ENCODE results near the gene CCDC32. TPM values are rescaled to one million over a fixed set of nuclear protein-coding genes. Genes with fewer than 3 reads are reported as not detected.
A peak's percentile ranks its signal among the peaks of the same experiment; 100 is the strongest.

Gene CCDC32
- total RNA-seq, 2 donors from 2014 or later = 7.6 to 21.0 TPM

DNA sequence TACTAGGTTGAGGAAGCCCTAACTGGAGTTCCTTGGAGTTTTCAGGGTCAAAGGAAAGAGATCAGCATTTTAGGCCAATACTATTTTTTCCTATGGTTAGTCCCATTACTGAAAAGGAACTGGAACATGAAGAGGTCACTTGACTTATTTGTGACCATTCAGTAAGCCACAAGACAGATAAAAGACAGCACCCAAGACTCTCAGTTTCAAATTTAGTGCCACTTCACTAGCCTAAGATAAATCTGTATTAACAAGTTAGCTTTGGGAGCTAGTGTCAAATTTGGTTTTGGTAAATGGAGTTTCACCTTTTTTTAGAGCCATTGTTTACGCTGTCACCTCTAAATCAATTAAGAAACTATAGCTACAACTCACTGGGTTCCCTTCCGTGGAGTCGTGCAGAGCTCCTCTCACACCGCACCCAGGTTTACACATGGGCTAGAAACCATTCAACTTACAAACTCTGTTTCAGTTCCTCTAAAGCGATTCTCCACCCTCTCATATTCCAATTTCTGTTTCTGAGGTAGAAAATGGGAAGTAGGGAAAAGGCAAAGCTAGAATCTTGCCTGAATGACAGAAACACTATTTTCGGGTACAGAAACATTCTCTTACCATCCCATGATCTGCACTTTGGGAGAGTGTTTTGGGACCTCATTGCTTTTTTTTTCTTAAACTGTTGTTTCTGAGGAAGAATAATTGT lies 14.4 kb downstream of the CCDC32 start:
- no peak for DNase-seq
- ATAC-seq = no peak
- Histone ChIP-seq H3K27ac (no peak overlapping the region), H3K4me1 (peaks cover 12% of the 10 kb centered on the region), H3K4me3 (no peak overlapping the region), H3K36me3 (replicated peaks in 1 of 2; ENCODE audit: insufficient read depth in 1 of 2, low read depth in 2 of 2) (peaks cover 0 to 13% of the 10 kb centered on the region in 2 donors), H3K27me3 (no peaks in the 10 kb centered on the region), H3K9me3 (no peaks in the 10 kb centered on the region)
- intact Hi-C loops (cut with DNase I) = no loop called here
- 82 to 96% methylated on average over 6 of the region's 6 CpGs for WGBS, 2 donors
- TF ChIP-seq CTCF (IDR thresholded peaks at IDR 0.05) (no peak), POLR2A (IDR thresholded peaks at IDR 0.05) (no peak)

DNA sequence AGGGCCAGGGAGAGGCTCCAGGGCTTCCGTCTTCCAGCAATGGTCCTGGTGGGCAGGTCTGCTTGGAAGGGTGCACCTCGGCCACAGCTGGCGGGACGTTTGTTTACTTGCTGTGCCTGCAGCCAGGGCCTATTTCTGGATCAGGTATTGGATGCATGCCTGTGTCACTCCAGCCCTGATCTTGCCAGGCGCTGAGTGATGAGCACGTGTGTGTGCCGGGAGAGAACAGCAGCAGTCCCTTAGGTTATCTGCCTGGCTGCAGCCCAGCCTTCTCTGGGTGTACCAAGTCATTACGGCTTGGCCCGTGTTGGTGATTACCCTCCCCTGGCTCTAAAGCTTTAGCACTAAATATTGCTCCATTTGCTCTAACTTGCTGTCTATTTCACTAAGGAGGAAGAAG lies 14.9 kb downstream of the CCDC32 start:
- Histone ChIP-seq H3K4me3 (no peak overlapping the region), H3K27me3 (no peaks in the 10 kb centered on the region), H3K27ac (no peak overlapping the region), H3K36me3 (replicated peaks in 1 of 2; ENCODE audit: insufficient read depth in 1 of 2, low read depth in 2 of 2) (peaks cover 0 to 12% of the 10 kb centered on the region in 2 donors), H3K4me1 (peaks cover 12% of the 10 kb centered on the region), H3K9me3 (no peaks in the 10 kb centered on the region)
- TF ChIP-seq CTCF (IDR thresholded peaks at IDR 0.05) (no peak), POLR2A (IDR thresholded peaks at IDR 0.05) (no peak)
- 45 to 53% methylated on average over 7 to 9 of the region's 9 CpGs for WGBS, 2 donors
- DNase-seq = peak in 3 of 4 donors; percentile 60 to 71 (median 70)
- intact Hi-C loops (cut with DNase I) = no loop called here
- ATAC-seq = peak; percentile 90

DNA sequence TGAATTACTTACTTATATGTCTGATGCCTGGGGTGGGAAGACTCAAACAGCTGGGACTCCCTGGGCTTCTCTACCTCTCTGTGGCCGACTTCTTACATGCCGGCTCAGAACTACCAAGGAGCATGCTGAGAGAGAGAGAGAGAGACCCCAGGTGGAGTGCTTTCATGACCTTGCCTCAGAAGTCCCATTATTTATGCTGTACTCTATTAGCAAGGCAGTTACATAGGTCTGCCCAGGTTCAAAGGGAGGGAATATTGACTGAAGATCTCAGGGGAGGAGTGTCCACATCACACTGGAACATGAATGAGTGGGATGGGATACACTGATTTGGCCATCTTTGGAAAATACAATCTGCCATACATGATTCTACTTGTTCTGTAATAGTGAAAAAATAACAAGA lies 16.2 kb downstream of the CCDC32 start:
- intact Hi-C loops (cut with DNase I) = no loop called here
- TF ChIP-seq POLR2A (IDR thresholded peaks at IDR 0.05) = no peak
- TF ChIP-seq CTCF (IDR thresholded peaks at IDR 0.05) = no peak

GRCh38 chr15:40545457-40545856 lies 19.4 kb downstream of the CCDC32 start:
- 58 to 71% methylated on average over 1 of the region's 1 CpG for WGBS, 2 donors
- intact Hi-C loops (cut with DNase I) = no loop called here
- no peak for ATAC-seq

More for the DNA sequence above, 16.2 kb downstream of the CCDC32 start:
- peaks cover 12% of the 10 kb centered on the region for H3K4me1 ChIP-seq
- peaks cover 0 to 9% of the 10 kb centered on the region in 2 donors for H3K36me3 ChIP-seq (replicated peaks in 1 of 2; ENCODE audit: insufficient read depth in 1 of 2, low read depth in 2 of 2)
- no peaks in the 10 kb centered on the region for H3K27me3 ChIP-seq
- ATAC-seq (no peak), DNase-seq (no peak)
- H3K27ac ChIP-seq = no peak overlapping the region
- WGBS, 2 donors = 91 to 96% methylated on average over 2 of the region's 2 CpGs
- H3K4me3 ChIP-seq = no peak overlapping the region
- no peaks in the 10 kb centered on the region for H3K9me3 ChIP-seq

More at GRCh38 chr15:40545457-40545856, 19.4 kb downstream of the CCDC32 start:
- Histone ChIP-seq H3K9me3 (no peaks in the 10 kb centered on the region), H3K36me3 (replicated peaks in 1 of 2; ENCODE audit: insufficient read depth in 1 of 2, low read depth in 2 of 2) (peaks cover 0 to 5% of the 10 kb centered on the region in 2 donors), H3K4me3 (no peak overlapping the region), H3K27me3 (no peaks in the 10 kb centered on the region), H3K27ac (no peak overlapping the region), H3K4me1 (peaks cover 10% of the 10 kb centered on the region)
- no peak for DNase-seq
- TF ChIP-seq POLR2A (IDR thresholded peaks at IDR 0.05) (no peak), CTCF (IDR thresholded peaks at IDR 0.05) (no peak)
